Hematopoietic multipotent progenitor cell treated with erythropoietin and hydrocortisone succinate and interleukin-3 and kit ligand, for 4 days (in vitro differentiated cells): ENCODE data around the gene MYADM.

Source experiments
- DNase-seq: peaks from one replicate; pipeline ENCODE4 v3.0.0-alpha.2; 2015

Gene MYADM

GRCh38 chr19:53892301-53892980 lies 24.8 kb downstream of the MYADM start:
- no peak for DNase-seq

GRCh38 chr19:53892981-53893325 lies 25.3 kb downstream of the MYADM start:
- DNase-seq, result peak; percentile 41

GRCh38 chr19:53894707-53895106 lies 27.0 kb downstream of the MYADM start:
- DNase-seq, result no peak

- no peak for DNase-seq
Observed at GRCh38 chr19:53896682-53897081, 29.0 kb downstream of the MYADM start.

GRCh38 chr19:53897459-53897858 lies 29.8 kb downstream of the MYADM start:
- DNase-seq, result no peak

- DNase-seq, result no peak
Observed at GRCh38 chr19:53898166-53898565, 30.5 kb downstream of the MYADM start.

GRCh38 chr19:53898636-53899341 lies 31.1 kb downstream of the MYADM start:
- peak; percentile 53 for DNase-seq

GRCh38 chr19:53900191-53900860 lies 32.6 kb downstream of the MYADM start:
- no peak for DNase-seq

GRCh38 chr19:53903055-53903680 lies 35.5 kb downstream of the MYADM start:
- DNase-seq, result peak; percentile 67

GRCh38 chr19:53904909-53905308 lies 37.2 kb downstream of the MYADM start:
- DNase-seq, result no peak

- DNase-seq, result no peak
Observed at GRCh38 chr19:53905787-53906186, 38.1 kb downstream of the MYADM start.

- DNase-seq, result peak; percentile 60
Observed at GRCh38 chr19:53906211-53907192, 38.8 kb downstream of the MYADM start.

GRCh38 chr19:53907193-53907581 lies 39.5 kb downstream of the MYADM start:
- DNase-seq, result no peak

GRCh38 chr19:53907690-53908089 lies 40.0 kb downstream of the MYADM start:
- DNase-seq, result no peak

- DNase-seq, result peak; percentile 75
Observed at GRCh38 chr19:53908106-53908934, 40.6 kb downstream of the MYADM start.

GRCh38 chr19:53908935-53909415 lies 41.3 kb downstream of the MYADM start, which contains the start of gene CACNG7:
TSS of gene CACNG7 (plus strand) at chr19:53909278. CDS start at chr19:53912832, 3,554 bp downstream.
- DNase-seq, result no peak

GRCh38 chr19:53909471-53910169 lies 41.9 kb downstream of the MYADM start:
- no peak for DNase-seq

GRCh38 chr19:53910170-53910518 lies 42.5 kb downstream of the MYADM start:
- no peak for DNase-seq

- peak; percentile 30 for DNase-seq
Observed at GRCh38 chr19:53912653-53913052, 45.0 kb downstream of the MYADM start.

GRCh38 chr19:53915000-53915399 lies 47.3 kb downstream of the MYADM start:
- peak; percentile 17 for DNase-seq

GRCh38 chr19:53916004-53916403 lies 48.3 kb downstream of the MYADM start:
- no peak for DNase-seq
